Loucy (cell line): ENCODE results near the gene TINAG.

Experiments
- H2AFZ ChIP-seq: fragments of 200-600 bp; sonication (generic); 2 replicates; pipeline ENCODE4 v1.6.0; 2016; ENCODE audit warnings: antibody characterized with exemption, mild to moderate bottlenecking, low read length, moderate library complexity
- H3F3A ChIP-seq: fragments of 200-600 bp; 2 replicates; pipeline ENCODE4 v1.6.0; 2016; ENCODE audit warnings: antibody characterized with exemption, low read depth, mild to moderate bottlenecking
- H3K27me3 ChIP-seq: fragments of 200-600 bp; sonication (generic); 2 replicates; pipeline ENCODE4 v1.6.1; 2014; ENCODE audit warnings: low read length, mild to moderate bottlenecking; ENCODE audit not compliant: insufficient read depth, poor library complexity, severe bottlenecking
- H3K36me3 ChIP-seq: fragments of 200-600 bp; sonication (generic); 2 replicates; pipeline ENCODE4 v1.6.1; 2016; ENCODE audit warnings: low read length; ENCODE audit not compliant: insufficient read depth
- H3K4me1 ChIP-seq: fragments of 200-600 bp; sonication (generic); 2 replicates; pipeline ENCODE4 v1.5.1; 2014; ENCODE audit warnings: low read length, mild to moderate bottlenecking; ENCODE audit not compliant: insufficient read depth, poor library complexity, severe bottlenecking
- H3K4me2 ChIP-seq: fragments of 200-600 bp; sonication (generic); 2 replicates; pipeline ENCODE4 v1.6.0; 2014; ENCODE audit warnings: antibody characterized with exemption, low read length, low read depth, mild to moderate bottlenecking; ENCODE audit not compliant: poor library complexity, severe bottlenecking
- H3K4me3 ChIP-seq: fragments of 200-600 bp; sonication (generic); 2 replicates; pipeline ENCODE4 v1.5.1; 2014; ENCODE audit warnings: low read length, mild to moderate bottlenecking, mixed read lengths; ENCODE audit not compliant: poor library complexity, severe bottlenecking
- H3K79me2 ChIP-seq: fragments of 200-600 bp; sonication (generic); 2 replicates; pipeline ENCODE4 v1.6.1; 2014; ENCODE audit warnings: low read length; ENCODE audit not compliant: insufficient read depth
- H3K9ac ChIP-seq: fragments of 200-600 bp; sonication (generic); 2 replicates; pipeline ENCODE4 v1.6.0; 2014; ENCODE audit warnings: mild to moderate bottlenecking, low read depth, low read length, moderate library complexity; ENCODE audit not compliant: poor library complexity, severe bottlenecking
- H3K9me2 ChIP-seq: fragments of 200-600 bp; sonication (generic); replicated peaks from 2 replicates; pipeline ENCODE4 v1.6.1; 2016; ENCODE audit warnings: low read depth, low read length, mixed read lengths
- H3K9me3 ChIP-seq: fragments of 200-600 bp; sonication (generic); 2 replicates; pipeline ENCODE4 v1.6.1; 2014; ENCODE audit warnings: mild to moderate bottlenecking, antibody characterized with exemption, low read length, low read depth; ENCODE audit not compliant: insufficient read depth
- H4K20me1 ChIP-seq: fragments of 200-600 bp; sonication (generic); 2 replicates; pipeline ENCODE4 v1.6.0; 2014; ENCODE audit warnings: antibody characterized with exemption, low read length, mild to moderate bottlenecking; ENCODE audit not compliant: insufficient read depth, poor library complexity, severe bottlenecking
- EZH2phosphoT487 ChIP-seq: fragments of 200-600 bp; IDR thresholded peaks from 2 replicates; pipeline ENCODE4 v1.6.1; 2018; ENCODE audit warnings: antibody characterized with exemption, mild to moderate bottlenecking, moderate library complexity, borderline replicate concordance
- TF ChIP-seq, protein P1 (sequence below): fragments of 200-600 bp; sonication (generic); conservative IDR thresholded peaks from 2 replicates; pipeline ENCODE4 v1.5.1; 2014; ENCODE audit warnings: mild to moderate bottlenecking, antibody characterized with exemption, low read length

Gene TINAG

DNA sequence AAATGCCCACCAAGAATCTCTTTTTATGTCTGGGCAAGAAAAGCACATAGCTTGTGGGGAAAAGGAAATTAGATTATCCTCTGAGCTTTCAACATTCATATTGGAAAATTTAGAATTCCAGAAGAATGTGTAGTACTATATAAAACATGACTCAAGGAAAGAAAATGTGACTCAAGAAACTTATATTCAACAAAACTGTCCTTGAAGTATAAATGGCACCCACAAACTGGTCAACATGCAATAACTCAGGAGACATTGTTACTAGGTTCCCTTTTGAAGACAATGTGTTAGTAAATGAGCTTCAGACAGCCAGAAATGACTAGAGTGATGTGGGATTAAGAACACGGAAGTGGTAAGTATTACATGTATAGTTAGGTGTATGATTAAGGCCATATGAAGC is 26.1 kb upstream of the TINAG start:
- H3K9me3 ChIP-seq, result peaks cover 15% of the 10 kb centered on the region
- no peaks in the 10 kb centered on the region for H3F3A ChIP-seq
- no peaks in the 10 kb centered on the region for H3K9me2 ChIP-seq
- H3K4me1 ChIP-seq, result peaks cover 9% of the 10 kb centered on the region
- no peaks in the 10 kb centered on the region for H3K27me3 ChIP-seq
- H3K79me2 ChIP-seq, result no peaks in the 10 kb centered on the region
- TF ChIP-seq, protein P1, sequence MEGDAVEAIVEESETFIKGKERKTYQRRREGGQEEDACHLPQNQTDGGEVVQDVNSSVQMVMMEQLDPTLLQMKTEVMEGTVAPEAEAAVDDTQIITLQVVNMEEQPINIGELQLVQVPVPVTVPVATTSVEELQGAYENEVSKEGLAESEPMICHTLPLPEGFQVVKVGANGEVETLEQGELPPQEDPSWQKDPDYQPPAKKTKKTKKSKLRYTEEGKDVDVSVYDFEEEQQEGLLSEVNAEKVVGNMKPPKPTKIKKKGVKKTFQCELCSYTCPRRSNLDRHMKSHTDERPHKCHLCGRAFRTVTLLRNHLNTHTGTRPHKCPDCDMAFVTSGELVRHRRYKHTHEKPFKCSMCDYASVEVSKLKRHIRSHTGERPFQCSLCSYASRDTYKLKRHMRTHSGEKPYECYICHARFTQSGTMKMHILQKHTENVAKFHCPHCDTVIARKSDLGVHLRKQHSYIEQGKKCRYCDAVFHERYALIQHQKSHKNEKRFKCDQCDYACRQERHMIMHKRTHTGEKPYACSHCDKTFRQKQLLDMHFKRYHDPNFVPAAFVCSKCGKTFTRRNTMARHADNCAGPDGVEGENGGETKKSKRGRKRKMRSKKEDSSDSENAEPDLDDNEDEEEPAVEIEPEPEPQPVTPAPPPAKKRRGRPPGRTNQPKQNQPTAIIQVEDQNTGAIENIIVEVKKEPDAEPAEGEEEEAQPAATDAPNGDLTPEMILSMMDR, result no peak
- no peak for TF ChIP-seq EZH2phosphoT487
- H2AFZ ChIP-seq, result no peak overlapping the region; the same call in 1 of the 2 replicates
- H3K4me3 ChIP-seq, result no peak overlapping the region
- no peak overlapping the region for H3K9ac ChIP-seq
- no peak overlapping the region for H3K4me2 ChIP-seq
- no peaks in the 10 kb centered on the region for H3K36me3 ChIP-seq
- no peaks in the 10 kb centered on the region for H4K20me1 ChIP-seq

DNA sequence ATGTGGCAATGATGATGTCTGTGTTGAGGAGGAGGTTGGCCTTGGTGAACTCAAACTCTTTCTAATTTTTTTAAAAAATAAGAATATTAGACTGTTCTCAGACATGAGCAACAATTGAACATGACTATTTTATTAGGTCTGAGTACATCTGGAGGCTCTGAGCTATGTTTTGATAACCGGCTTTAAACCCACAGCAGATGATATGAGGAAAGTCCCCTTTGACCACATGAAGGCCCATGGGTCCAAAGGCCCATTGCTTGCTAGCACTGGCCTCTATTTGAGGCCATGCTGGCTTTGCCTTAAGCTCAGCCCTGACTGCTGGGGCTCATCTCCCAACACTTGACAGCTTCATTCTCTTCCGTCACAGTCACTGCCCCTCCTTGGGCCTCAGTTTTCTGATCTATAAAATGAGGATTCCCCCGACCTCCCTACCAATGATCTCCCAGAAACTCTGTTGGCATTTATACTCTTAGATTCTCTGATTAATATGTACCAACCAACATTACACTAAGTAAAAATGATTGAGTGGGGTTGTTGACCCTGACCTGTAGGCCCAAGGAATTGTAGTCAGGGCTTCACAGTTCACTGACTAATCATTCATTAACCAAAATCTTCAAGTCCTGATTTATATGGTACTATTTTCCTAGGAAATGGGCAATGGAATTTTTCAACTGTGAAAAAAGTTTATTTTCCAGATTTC is 23.9 kb upstream of the TINAG start:
- no peaks in the 10 kb centered on the region for H4K20me1 ChIP-seq
- H3K27me3 ChIP-seq, result no peaks in the 10 kb centered on the region
- H3F3A ChIP-seq, result no peaks in the 10 kb centered on the region
- H2AFZ ChIP-seq, result no peak overlapping the region
- H3K79me2 ChIP-seq, result no peaks in the 10 kb centered on the region
- H3K9ac ChIP-seq, result no peak overlapping the region
- no peak overlapping the region for H3K4me2 ChIP-seq
- 0 out of 2 replicates have a peak, but pooled peaks cover 4% of the 10 kb centered on the region for H3K9me3 ChIP-seq
- no peak for TF ChIP-seq EZH2phosphoT487
- TF ChIP-seq, protein P1, result no peak
- peaks cover 9% of the 10 kb centered on the region for H3K4me1 ChIP-seq
- no peak overlapping the region for H3K4me3 ChIP-seq
- H3K36me3 ChIP-seq, result no peaks in the 10 kb centered on the region
- no peaks in the 10 kb centered on the region for H3K9me2 ChIP-seq

DNA sequence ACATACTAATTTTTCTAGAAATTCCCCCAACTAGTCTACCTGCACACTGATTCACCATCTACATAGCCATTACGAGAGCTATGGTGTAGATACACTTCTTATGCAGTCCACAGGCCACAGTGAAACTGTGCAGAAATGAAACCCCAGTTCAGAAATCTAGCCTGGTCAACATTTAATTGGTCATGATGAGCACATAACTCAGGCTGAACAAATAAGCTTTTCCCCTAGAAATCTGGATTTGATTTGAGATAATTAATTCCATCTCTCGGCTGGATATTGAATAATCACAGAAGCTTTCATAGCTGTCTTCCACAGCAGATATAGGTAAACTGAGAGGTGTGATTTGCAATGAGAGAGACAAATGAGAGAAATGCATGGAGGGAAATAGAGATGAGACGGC is 22.6 kb upstream of the TINAG start:
- Histone ChIP-seq H3K4me1 (peaks cover 11% of the 10 kb centered on the region), H2AFZ (no peak overlapping the region), H3K9me3 (no peaks in the 10 kb centered on the region), H3K36me3 (no peaks in the 10 kb centered on the region), H4K20me1 (no peaks in the 10 kb centered on the region), H3K4me3 (no peak overlapping the region), H3K79me2 (no peaks in the 10 kb centered on the region), H3K4me2 (no peak overlapping the region), H3K9ac (no peak overlapping the region), H3F3A (no peaks in the 10 kb centered on the region), H3K27me3 (no peaks in the 10 kb centered on the region), H3K9me2 (no peaks in the 10 kb centered on the region)
- no peak for TF ChIP-seq EZH2phosphoT487
- TF ChIP-seq, protein P1, result no peak
